Retina (tissue), 1 donor: ENCODE measurements around the gene ZNF512.

ENCODE experiments used
- DNase-seq: peaks from one replicate; pipeline ENCODE4 v3.0.0-alpha.2; 2016

Gene ZNF512

DNA sequence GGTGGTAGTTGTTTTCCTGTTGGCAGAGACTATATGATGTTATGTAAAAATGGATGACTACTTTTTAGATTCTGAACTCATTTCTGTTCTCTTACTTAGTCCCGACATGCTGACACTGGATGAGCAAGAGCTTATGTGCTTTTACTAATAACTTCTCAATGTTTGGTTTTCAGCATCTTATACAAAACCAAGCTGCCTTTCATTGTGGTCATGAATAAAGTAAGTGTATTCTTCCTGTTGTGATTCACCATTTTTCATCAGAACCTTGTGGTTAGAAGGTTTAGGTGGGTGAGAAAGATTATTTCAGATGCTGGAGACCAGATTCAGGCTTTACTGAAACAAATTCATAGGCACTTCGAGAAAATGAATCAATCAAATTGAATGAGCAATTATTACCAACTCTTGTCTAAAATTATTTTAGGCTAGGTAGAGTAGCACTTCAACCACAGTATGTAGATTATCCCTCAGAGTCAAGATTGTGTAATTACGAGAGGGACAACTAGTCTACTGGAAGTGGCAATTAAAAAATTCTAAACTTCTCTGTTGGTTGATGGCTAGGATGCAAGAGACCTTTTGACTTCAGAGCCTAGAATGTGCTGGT is 55.3 kb downstream of the ZNF512 start:
- no peak for DNase-seq

GRCh38 chr2:27638709-27639108 is 55.9 kb downstream of the ZNF512 start:
- no peak for DNase-seq

- no peak for DNase-seq
Observed at GRCh38 chr2:27640722-27641245, 57.9 kb downstream of the ZNF512 start.

GRCh38 chr2:27645197-27645596 is 62.4 kb downstream of the ZNF512 start:
- DNase-seq, result no peak

DNA sequence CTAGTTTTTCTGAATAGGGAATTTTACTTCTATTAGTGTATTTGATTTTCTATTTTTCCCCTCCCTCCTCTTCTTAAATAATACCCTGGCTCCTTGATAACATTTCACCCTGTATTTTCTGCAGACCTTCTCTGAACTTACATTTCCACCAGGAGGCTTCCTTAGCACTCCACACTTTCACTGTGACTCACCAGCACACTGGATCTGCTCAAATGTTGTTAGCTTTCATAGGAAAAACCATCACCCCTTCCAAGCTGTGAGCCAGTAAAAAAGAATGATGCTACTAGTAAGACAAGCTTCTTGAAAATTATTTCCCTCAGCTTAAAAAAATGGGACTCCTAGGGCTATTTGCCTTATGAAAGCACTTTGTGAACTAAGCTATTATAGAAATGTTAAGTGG is 64.4 kb downstream of the ZNF512 start:
- no peak for DNase-seq

DNA sequence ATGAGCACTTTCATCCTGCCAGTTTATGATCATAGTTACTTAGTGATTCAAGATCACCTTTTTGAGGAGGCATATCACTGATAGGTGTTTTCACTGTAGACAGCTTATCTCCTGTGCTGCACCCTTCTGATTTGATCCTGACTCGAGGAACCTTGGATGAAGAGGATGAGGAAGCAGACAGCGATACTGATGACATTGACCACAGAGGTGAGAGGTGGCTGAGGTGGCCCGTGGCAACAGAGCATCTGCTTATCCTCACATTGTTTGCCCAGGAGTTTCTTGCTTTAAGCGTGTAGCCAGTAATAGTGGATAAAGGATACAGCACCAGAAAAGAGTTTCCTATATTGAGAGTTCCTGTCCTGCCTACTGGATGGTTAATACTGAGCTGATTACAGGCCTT is 64.9 kb downstream of the ZNF512 start:
- DNase-seq, result no peak

DNA sequence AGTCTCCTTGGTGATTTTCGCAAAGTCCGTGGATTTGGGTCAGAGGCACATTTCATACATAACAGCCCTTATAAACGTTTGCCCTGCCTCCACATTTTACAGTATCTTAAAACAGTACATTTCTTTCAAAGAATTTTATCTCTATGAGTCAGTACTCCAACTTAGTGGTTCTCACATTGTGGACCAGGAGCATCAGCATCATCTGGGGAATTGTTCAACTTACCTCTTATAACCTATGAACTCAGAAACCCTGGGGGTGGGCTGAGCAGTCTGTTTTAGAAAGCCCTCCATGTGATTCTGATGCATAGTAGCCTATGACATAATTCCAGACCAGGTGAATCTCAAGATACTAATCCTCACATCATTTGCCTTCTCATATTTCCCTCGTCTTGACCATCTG is 68.2 kb downstream of the ZNF512 start:
- DNase-seq, result no peak

- no peak for DNase-seq
Observed at GRCh38 chr2:27652341-27652740, 69.5 kb downstream of the ZNF512 start.

DNA sequence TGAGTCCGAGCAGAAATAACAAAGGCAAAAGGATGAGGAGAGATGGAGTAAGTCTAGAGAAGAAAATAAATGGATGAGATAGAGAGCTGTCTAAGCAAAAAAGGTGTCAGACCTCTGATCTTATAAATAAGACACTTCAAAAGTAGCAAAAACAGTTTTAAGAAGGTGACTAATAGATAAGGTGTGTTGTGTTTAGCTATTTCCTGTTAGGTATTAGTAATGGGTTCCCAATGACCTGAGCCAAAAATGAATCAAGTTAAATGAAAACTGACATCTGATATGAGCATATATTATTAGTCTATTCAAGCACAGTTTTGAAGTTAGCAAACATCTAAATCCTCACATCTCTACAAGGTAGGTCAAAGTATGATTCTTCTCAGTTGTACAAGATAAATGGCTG is 69.9 kb downstream of the ZNF512 start:
- no peak for DNase-seq

DNA sequence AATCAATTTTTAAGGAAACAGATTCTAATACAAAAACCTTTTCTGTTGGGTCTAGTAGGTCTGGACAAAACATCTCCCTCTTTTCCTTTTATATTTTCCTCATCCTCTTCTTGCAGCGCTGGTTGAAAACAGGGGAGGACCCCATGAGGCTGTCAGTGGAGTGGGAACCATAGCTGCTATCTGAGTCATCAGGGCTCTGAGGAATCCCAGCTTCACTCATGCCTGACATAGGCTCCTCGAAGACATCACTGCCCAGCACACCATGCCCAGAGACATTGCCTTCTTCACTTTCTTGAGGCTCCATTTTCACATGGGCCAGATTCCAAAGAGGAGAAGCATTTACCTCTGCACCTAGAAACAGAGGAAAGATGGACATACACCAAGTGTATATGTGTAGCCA is 70.6 kb downstream of the ZNF512 start:
- DNase-seq, result no peak

DNA sequence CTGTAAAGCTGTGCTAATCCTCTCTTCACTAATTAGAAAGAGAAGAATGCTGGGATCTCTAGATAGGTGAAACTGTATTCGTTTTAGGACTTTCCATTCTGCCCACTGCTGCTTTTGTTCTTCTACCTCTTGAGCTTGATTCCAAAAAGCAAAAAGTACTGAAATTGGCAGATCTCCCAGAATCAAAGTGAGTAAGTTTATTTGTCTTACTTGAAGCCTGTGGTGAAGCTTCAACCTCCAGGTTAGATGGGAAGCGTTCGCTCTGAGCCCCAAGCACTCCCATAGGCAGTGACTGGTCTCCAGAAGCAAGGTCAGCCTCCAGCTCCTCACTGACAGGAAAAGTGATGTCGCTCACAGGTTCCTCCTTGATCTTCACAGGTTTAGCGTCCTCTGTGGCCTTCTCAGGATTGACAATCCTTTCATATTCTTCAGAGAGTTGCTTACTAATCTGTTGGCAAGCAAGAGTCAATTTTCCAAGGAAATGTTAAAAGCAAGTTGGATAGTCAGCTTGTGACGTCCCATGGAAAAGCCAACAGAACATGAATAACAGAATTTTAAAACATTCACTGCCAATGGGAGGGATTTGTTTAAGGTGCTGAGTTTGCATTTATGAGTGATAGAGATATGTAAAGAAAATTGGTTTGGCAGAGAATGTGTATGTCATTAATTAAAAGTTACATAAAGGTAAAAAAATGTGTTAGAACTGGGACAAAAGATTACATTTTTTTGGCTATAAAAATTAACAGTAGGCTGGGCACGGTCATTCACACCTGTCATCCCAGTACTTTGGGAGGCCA is 72.5 kb downstream of the ZNF512 start:
- no peak for DNase-seq

GRCh38 chr2:27661371-27661770 is 78.5 kb downstream of the ZNF512 start:
- DNase-seq, result no peak

- DNase-seq, result peak; percentile 99
Observed at GRCh38 chr2:27663285-27664153, 80.7 kb downstream of the ZNF512 start, which contains the start of the genes SLC4A1AP and SUPT7L. SLC4A1AP (plus strand) TSS chr2:27663889; CDS start chr2:27663915, 26 bp downstream. SUPT7L (minus strand) TSS chr2:27663614; CDS start chr2:27662192, 1,422 bp downstream.

- no peak for DNase-seq
Observed at GRCh38 chr2:27664154-27664574, 81.3 kb downstream of the ZNF512 start.

DNA sequence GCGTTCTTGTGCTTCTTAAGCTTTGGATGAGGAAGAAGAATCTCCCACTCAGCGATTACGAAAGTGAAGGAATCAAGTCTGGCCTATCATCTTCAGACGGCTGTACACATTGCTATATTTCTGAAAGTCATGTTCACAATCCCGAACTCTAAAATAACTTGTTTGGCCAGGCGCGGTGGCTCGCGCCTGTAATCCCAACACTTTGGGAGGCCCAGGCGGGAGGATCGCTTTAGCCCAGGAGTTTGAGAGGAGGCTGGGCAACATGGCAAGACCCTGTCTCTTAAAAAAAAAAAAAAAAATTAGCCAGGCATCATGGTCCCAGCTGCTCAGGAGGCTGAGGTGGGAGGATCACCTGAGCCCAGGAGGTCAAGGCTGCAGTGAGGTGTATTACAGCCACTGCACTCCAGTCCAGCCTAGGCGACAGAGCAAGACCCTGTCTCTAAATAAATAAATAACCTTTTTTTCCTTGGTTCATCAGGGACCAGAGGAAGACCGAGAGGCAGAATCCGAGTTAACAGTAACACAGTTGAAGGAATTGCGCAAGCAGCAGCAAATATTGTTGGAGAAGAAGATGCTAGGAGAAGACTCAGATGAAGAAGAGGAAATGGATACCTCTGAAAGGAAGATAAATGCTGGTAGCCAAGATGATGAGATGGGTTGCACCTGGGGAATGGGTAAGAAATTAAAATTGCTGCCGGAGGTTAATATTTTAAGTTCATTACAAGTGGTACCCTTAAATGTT is 82.0 kb downstream of the ZNF512 start:
- no peak for DNase-seq

DNA sequence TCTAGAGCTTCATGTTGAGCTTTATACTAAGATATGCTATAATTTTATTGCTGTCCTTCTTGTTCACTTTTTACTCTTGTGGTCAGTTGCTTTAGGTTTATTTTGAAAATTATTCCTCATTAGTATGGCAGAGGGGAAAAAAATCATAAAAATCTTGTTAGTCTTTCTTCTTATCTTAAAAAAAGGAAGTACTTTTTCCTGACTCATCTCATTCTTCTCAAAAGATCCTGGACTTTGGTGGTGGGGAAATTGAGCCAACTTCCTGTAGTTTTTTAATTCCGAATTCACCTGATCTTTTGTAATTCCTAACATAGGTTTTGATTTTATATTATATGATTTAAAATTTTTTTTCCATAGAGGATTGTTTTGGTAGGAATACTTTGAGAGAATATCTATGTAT is 84.6 kb downstream of the ZNF512 start:
- no peak for DNase-seq

DNA sequence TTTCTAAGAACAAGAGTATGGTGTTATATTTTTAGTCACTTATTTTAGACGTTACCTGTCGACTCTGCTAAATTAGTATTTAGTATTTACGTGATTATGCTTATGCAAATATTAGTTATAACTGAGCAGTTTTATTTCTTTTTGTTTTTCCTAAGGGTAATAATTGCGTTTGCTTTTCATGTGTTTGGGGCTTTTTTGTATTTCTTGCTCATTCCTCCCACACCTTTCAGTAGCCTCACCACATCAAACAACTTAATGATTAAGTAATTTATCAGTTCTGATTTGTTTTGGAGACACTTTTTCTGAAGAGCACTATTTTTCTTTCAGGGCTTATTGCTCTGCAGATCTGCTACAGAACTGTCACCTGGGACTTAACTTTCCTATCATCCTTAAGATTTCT is 88.4 kb downstream of the ZNF512 start:
- DNase-seq, result no peak
